BLaER1 treated with 17β-estradiol and CSF1 and Interleukin-3, amounts not matched to agents 10 nM and 100 nM (cell line): ENCODE measurements around the gene ALG2.

Source experiments
- H3K27ac ChIP-seq, 11 experiments: shearing (Covaris generic); formaldehyde crosslinking; 2 replicates each; pipeline ENCODE4 v1.8.1; 2022
- H3K27me3 ChIP-seq, 11 experiments: shearing (Covaris generic); formaldehyde crosslinking; 2 replicates each; pipeline ENCODE4 v1.8.1; 2022
- H3K36me3 ChIP-seq, 11 experiments: shearing (Covaris generic); formaldehyde crosslinking; 2 replicates each; pipeline ENCODE4 v1.8.1; 2022
- H3K4me1 ChIP-seq, 10 experiments: shearing (Covaris generic); formaldehyde crosslinking; 2 replicates each; pipeline ENCODE4 v1.8.1; 2022
- H3K4me2 ChIP-seq, 11 experiments: shearing (Covaris generic); formaldehyde crosslinking; 2 replicates each; pipeline ENCODE4 v1.8.1; 2022
- H3K4me3 ChIP-seq, 10 experiments: shearing (Covaris generic); formaldehyde crosslinking; 2 replicates each; pipeline ENCODE4 v1.8.1; 2022
- H3K9ac ChIP-seq, 11 experiments: shearing (Covaris generic); formaldehyde crosslinking; 2 replicates each; pipeline ENCODE4 v1.8.1; 2022
- H3K9me3 ChIP-seq, 11 experiments: shearing (Covaris generic); formaldehyde crosslinking; replicated peaks in 1 of 11; 2 replicates each; pipeline ENCODE4 v1.8.1; 2022
- H4K20me1 ChIP-seq, 11 experiments: shearing (Covaris generic); formaldehyde crosslinking; 2 replicates each; pipeline ENCODE4 v1.8.1; 2022
- Cebpa-rat ChIP-seq, 11 experiments: shearing (Covaris generic); IDR thresholded peaks; 2 replicates each; pipeline ENCODE4 v1.8.1; 2022

The ALG2 gene

GRCh38 chr9:99190597-99191283 is 31.0 kb downstream of the ALG2 start:
- Histone ChIP-seq H3K27ac (no peak overlapping the region), H3K4me1 (peaks cover 13 to 30% (median 18%) of the 10 kb centered on the region in 10 experiments), H3K4me2 (no peak overlapping the region), H3K27me3 (no peaks in the 10 kb centered on the region), H3K9ac (no peak overlapping the region), H3K9me3 (no peaks in the 10 kb centered on the region), H4K20me1 (no peaks in the 10 kb centered on the region), H3K4me3 (no peak overlapping the region), H3K36me3 (no peaks in the 10 kb centered on the region)
- no peak for TF ChIP-seq Cebpa-rat (IDR thresholded peaks at IDR 0.05)

- no peak for TF ChIP-seq Cebpa-rat (IDR thresholded peaks at IDR 0.05)
- Histone ChIP-seq H3K4me1 (peaks cover 14 to 32% (median 20%) of the 10 kb centered on the region in 10 experiments), H4K20me1 (no peaks in the 10 kb centered on the region), H3K27ac (no peak overlapping the region), H3K4me2 (peak overlapping the region in 1 of 11 experiments; percentile 10; a peak in 1 of 22 replicates), H3K36me3 (no peaks in the 10 kb centered on the region), H3K9me3 (no peaks in the 10 kb centered on the region), H3K27me3 (no peaks in the 10 kb centered on the region), H3K9ac (no peak overlapping the region), H3K4me3 (no peak overlapping the region)
Measured at GRCh38 chr9:99189887-99190596, 31.7 kb downstream of the ALG2 start.

DNA sequence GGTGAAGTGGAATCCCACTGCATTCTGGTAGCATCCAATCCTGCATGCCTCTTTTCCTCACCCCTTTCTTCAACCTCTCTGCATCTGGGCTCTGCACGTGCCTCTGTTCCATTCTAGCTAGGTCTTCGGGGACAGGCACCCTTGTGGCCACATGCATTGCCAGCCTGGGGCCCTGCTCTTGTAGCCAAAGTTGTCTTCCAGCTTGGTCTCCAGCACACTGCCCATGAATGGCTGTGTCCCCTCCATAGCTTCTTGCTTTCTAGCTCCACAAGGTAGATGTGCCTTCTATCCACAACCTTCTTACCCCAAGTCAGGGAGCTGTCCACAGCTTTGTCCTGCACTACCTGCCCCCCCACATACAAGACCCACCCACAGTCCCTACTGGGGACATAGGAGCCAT is 32.6 kb downstream of the ALG2 start:
- Histone ChIP-seq H4K20me1 (no peaks in the 10 kb centered on the region), H3K4me3 (no peak overlapping the region)

DNA sequence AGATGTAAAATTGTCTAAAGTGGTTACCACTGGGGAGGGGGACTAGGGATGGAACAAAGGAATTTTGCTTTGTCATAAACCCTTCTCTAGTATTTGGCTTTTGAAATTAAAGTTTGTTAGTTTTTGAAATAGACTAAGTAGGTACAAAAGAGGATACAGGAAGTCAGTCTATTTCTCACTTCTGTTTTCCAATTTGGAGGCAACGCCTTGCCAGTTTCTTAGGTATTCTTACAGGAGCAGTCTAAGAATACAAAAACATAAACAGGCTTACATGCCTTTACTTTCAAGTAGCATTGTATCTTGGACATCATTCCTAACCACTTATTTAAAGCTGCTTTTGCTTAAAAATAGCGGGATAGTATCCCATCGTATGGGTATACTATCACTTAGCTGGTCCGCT is 34.4 kb downstream of the ALG2 start:
- peak overlapping the region in 4 of 11 experiments; percentile 7 to 55 (median 24); a peak in 4 of 22 replicates for H3K27ac ChIP-seq
- H4K20me1 ChIP-seq = no peaks in the 10 kb centered on the region
- TF ChIP-seq Cebpa-rat (IDR thresholded peaks at IDR 0.05) = no peak
- H3K9me3 ChIP-seq = no peaks in the 10 kb centered on the region
- peak overlapping the region; percentile 24 to 70 (median 45); a peak in 21 of 22 replicates for H3K4me2 ChIP-seq
- no peaks in the 10 kb centered on the region for H3K36me3 ChIP-seq
- H3K4me3 ChIP-seq = no peak overlapping the region
- H3K4me1 ChIP-seq = peaks cover 25 to 59% (median 42%) of the 10 kb centered on the region in 10 experiments
- H3K27me3 ChIP-seq = no peaks in the 10 kb centered on the region
- H3K9ac ChIP-seq = no peak overlapping the region

More for the DNA sequence above, 32.6 kb downstream of the ALG2 start:
- no peak for TF ChIP-seq Cebpa-rat (IDR thresholded peaks at IDR 0.05)
- peaks cover 14 to 40% (median 27%) of the 10 kb centered on the region in 10 experiments for H3K4me1 ChIP-seq
- H3K27ac ChIP-seq = no peak overlapping the region
- H3K9me3 ChIP-seq = no peaks in the 10 kb centered on the region
- no peaks in the 10 kb centered on the region for H3K27me3 ChIP-seq
- H3K4me2 ChIP-seq = no peak overlapping the region
- no peak overlapping the region for H3K9ac ChIP-seq
- no peaks in the 10 kb centered on the region for H3K36me3 ChIP-seq

DNA sequence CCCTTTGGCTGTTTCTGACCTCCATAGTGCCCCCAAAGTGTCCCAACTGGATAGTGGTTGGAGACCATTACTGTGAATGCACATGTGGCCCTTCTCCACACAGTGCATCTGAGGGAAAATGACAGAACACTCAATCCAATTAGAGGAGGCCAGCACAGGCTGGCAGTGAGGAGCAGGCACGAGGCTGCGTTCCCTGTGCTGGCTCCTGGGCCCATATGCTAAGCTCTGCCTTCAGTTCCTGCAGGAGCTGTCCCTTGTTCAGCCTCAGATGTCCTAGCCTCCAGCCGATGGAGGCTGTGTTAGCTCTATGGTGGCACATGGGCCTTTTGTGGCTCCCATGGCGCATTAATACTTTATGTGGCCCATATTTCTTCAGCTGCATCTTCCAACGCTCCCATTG is 35.8 kb downstream of the ALG2 start:
- Histone ChIP-seq H3K4me3 (no peak overlapping the region), H4K20me1 (no peaks in the 10 kb centered on the region), H3K27ac (no peak overlapping the region), H3K4me1 (peaks cover 39 to 73% (median 55%) of the 10 kb centered on the region in 10 experiments), H3K27me3 (no peaks in the 10 kb centered on the region), H3K4me2 (peak overlapping the region in 1 of 11 experiments; percentile 67; a peak in 1 of 22 replicates), H3K36me3 (no peaks in the 10 kb centered on the region), H3K9ac (no peak overlapping the region), H3K9me3 (no peaks in the 10 kb centered on the region)
- TF ChIP-seq Cebpa-rat (IDR thresholded peaks at IDR 0.05) = no peak

DNA sequence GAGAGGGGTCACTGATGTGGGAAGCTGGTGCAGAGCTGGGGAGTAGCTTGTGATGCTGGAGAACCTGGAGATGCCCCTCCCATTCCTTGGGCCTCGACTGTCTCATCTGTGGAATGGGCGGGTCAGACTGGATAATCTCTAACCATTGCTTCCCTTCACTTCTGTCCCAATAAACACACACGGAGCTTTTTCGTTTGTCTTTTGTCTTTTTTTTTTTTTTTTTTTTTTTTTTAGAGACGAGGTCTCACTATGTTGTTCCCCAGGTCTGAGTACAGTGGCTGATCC is 36.5 kb downstream of the ALG2 start:
- H3K9ac ChIP-seq = peak overlapping the region in 5 of 11 experiments; percentile 36 to 71 (median 63); a peak in 6 of 22 replicates
- H4K20me1 ChIP-seq = no peaks in the 10 kb centered on the region
- H3K4me1 ChIP-seq = peaks cover 39 to 79% (median 57%) of the 10 kb centered on the region in 10 experiments
- peak overlapping the region in 9 of 11 experiments; percentile 44 to 82 (median 68); a peak in 14 of 22 replicates for H3K4me2 ChIP-seq
- no peaks in the 10 kb centered on the region for H3K27me3 ChIP-seq
- no peak for TF ChIP-seq Cebpa-rat (IDR thresholded peaks at IDR 0.05)
- no peak overlapping the region for H3K4me3 ChIP-seq
- H3K27ac ChIP-seq = peak overlapping the region in 8 of 11 experiments; percentile 31 to 76 (median 64); a peak in 10 of 22 replicates
- no peaks in the 10 kb centered on the region for H3K9me3 ChIP-seq
- H3K36me3 ChIP-seq = no peaks in the 10 kb centered on the region

- Histone ChIP-seq H3K4me2 (peak overlapping the region; percentile 25 to 82 (median 68)), H3K27me3 (no peaks in the 10 kb centered on the region), H3K9me3 (no peaks in the 10 kb centered on the region), H3K4me3 (peak overlapping the region in 1 of 10 experiments; percentile 13; a peak in 1 of 20 replicates), H3K9ac (peak overlapping the region; percentile 25 to 71 (median 63); a peak in 18 of 22 replicates), H3K36me3 (no peaks in the 10 kb centered on the region), H3K27ac (peak overlapping the region; percentile 35 to 76 (median 65); a peak in 20 of 22 replicates), H4K20me1 (no peaks in the 10 kb centered on the region), H3K4me1 (peaks cover 39 to 81% (median 55%) of the 10 kb centered on the region in 10 experiments)
- TF ChIP-seq Cebpa-rat (IDR thresholded peaks at IDR 0.05) = no peak
Measured at GRCh38 chr9:99184475-99185347, 37.0 kb downstream of the ALG2 start.

DNA sequence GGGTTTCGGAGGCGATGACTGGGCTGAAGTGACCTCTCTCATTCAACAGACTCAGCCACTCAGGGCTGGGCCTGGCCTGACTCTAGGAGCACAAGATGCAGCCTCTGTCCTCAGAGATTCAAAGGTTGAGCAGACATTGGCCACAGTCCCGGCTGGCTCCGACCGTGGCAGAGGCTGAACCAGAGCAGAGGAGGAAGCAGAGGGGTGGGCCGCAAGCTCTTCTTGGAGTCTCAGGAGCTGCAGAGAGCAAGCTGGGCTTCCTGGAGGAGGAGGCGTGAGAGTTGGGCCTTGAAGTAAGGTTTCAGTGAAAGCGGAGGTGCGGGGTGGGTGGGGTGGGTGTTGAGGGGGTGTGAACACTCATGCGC is 37.6 kb downstream of the ALG2 start:
- no peaks in the 10 kb centered on the region for H4K20me1 ChIP-seq
- no peaks in the 10 kb centered on the region for H3K27me3 ChIP-seq
- H3K9ac ChIP-seq = peak overlapping the region in 10 of 11 experiments; percentile 29 to 71 (median 63); a peak in 17 of 22 replicates
- peaks cover 39 to 87% (median 55%) of the 10 kb centered on the region in 10 experiments for H3K4me1 ChIP-seq
- H3K4me3 ChIP-seq = no peak overlapping the region
- H3K27ac ChIP-seq = peak overlapping the region; percentile 43 to 76 (median 65); a peak in 20 of 22 replicates
- H3K9me3 ChIP-seq = no peaks in the 10 kb centered on the region
- no peak for TF ChIP-seq Cebpa-rat (IDR thresholded peaks at IDR 0.05)
- no peaks in the 10 kb centered on the region for H3K36me3 ChIP-seq
- H3K4me2 ChIP-seq = peak overlapping the region in 10 of 11 experiments; percentile 47 to 80 (median 70); a peak in 19 of 22 replicates
